Activated CD8-positive, alpha-beta memory T cell treated with anti-CD3 and anti-CD28 coated beads for 4 hours (primary cell): Measurements from ENCODE around the gene ZNF32.

ENCODE experiments used
- DNase-seq, 2 donors: peaks; one replicate each; pipeline ENCODE4 v3.0.0-alpha.2; 2020; ENCODE audit warnings: low read depth in 2 of 2

The ZNF32 gene

GRCh38 chr10:43648398-43649184 is at the start of gene ZNF32:
TSS of gene ZNF32 (minus strand) at chr10:43648881. CDS start at chr10:43646133, 2,748 bp downstream.
- DNase-seq = peak; percentile 61 to 62

- no peak for DNase-seq
These were observed 49.5 kb upstream of the ZNF32 start for GRCh38 chr10:43698156-43698555.

DNA sequence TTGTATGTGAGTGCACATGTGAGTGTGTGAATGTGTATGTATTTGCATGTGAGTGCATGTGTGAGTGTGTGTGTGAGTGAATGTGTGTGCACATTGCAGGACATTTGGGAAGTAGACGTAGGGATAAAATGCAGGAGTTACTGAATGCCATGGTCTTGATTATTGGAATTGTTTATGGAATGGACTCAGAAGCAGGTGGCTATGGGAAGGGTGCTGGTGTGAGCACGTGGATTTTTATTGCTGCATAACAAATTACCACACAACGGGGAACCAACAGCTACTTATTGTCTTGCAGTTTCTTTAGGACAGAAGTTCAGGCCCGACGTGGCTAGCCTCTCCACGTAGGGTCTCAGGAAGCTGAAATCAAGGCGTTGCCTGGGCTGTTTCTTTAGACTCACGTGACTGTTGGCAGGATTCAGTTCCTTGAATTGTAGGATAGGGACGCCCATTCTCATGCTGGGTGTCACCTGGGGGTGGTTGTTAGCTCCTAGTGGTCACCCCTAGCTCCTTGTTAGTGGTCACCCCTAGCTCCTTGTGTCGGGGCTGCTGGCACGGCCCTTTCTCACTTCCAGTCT is 48.3 kb upstream of the ZNF32 start:
- DNase-seq = no peak

DNA sequence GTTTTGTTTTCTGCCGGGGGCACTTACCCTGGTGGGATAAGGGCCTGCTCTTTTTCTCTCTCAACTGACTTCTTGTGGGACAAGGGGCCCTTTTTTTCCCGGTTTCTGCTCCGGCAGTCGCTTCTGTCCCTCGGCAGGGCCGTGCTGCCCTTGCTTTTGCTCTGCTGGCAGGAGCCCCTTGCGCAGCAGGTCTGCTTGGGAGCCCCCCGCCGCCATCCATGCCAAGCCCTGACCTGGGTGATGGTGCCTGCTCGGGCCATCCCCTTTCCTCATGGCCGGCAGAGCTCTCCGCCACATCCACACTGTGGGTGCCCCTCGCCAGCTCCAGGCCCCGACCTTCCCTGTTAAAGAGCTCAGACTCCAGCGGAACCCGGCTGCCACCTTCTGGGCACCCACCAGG is 47.0 kb upstream of the ZNF32 start:
- DNase-seq = no peak

GRCh38 chr10:43695321-43695720 is 46.6 kb upstream of the ZNF32 start:
- DNase-seq = no peak

- DNase-seq = no peak
These were observed 45.8 kb upstream of the ZNF32 start for GRCh38 chr10:43694526-43694925.

DNA sequence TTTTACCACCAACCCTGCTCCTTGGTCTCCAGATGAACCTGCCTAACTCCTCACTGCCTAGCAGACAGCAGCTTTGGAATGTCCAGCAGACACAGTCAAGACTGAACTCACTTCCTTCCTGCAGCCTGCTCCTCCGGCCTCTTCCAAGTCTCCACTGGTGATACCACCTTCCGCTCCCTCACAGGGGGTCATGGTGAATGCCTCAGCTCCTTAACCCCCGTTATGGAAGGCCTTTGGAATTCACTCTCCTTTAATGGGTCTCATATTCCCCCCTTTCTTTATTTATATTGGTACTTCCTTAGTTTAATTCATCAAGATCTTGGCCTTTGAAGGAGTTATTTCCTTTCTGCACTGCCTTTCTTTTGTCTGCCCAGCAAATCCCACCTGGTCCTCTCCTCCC is 44.9 kb upstream of the ZNF32 start:
- DNase-seq = no peak

DNA sequence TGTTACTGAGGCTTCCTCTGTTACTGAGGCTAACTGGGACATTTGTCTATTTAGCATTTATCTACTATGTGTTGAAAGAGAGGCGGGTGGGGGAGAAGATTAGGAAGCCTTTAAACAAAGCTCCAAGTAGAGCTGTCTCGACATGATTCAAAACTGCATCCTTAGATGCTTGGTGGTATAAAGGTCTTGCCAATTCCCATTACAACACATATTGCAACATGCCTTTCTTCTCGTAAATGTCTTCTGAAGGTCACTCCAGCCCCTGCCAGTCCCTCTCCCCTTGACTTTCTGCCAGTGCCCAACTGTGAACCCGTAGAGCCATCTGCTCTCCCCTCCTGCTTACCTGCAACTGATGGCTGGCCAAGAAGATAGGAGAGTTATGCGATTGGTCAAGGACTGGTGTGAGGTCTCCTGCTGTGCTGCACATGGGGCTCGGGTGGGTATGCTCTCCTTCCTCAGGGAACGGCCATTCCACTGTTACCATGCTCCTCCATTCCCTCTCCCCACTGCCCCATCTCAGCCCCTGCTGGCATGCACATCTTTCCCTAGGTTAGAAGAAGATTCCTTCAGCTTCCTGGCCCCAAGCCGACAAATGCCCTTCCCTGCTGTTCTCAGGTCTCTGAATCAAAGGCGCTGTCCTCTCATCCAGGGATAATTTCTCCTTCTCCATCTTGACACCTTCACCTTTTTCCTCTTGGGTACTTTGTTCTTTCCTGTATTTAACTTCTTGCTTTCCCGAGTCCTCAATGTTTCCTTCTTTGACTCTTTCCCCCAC is 43.6 kb upstream of the ZNF32 start:
- no peak for DNase-seq

GRCh38 chr10:43691485-43691884 is 42.8 kb upstream of the ZNF32 start:
- DNase-seq = no peak

DNA sequence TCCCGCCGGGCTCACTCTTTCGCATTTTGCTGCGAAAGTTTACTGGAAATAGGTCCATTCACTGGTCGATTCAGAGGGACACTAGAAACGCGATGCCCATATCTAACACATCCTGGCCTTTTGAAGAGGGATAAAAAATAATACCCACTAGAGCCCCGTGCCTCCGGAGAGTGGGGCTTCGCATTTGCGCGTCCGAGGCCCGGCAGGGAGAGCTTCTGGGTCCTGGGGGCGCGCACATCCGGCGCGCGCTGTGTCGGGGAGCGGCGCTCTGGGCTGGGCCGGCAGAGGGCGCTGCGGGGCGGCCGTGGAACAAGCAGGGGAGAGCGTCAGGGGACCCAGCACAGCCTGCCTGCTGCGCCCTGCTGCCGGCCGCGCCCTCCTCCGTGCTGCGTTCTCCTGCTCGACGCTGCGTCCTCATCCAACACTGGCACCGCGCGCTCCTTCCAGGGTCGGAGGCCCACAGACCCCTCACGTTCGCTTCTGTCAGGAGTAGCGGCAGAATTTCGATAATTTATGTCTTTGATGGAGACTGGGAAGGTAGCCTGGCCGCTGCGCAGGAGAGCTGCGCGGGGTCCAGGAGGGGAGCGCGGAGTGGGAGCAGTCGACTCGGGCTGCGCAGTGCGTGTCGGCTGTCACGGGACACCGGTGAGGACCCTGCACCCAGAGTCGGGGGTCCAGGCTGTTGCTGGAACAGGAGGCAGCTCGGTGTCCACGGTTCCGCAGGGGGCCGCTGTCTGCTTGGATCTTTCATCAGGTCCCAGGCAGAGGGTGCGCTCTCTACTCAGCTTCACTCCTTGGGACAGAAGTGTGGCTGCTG is 41.5 kb upstream of the ZNF32 start:
- DNase-seq = peak; percentile 64 to 65

- DNase-seq = no peak
These were observed 40.9 kb upstream of the ZNF32 start for GRCh38 chr10:43689618-43689954.

DNA sequence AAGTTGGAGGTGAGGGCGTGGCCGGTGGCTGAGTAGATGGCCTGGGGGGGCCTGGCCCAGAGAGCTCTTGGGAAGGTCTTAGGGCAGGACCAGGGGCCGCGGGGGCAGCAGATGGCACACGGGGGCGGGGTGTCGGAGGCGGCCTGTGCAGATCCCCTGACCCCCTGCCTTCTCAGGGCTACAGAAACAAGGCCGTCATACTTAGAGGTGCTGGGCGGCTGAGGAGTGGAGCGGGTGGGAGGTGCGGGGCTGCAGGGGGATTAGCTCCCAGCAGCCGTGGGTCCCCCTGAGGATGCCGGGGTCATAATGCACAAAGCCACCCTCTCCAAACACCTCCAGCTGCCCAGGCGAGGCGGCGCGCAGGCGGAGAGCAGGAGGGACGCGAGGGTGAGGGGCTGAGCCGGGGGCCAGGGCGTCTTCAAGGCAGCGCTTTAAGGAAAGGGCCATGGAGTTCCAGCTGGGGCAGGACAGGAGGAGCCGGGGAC is 40.4 kb upstream of the ZNF32 start:
- DNase-seq = no peak

DNA sequence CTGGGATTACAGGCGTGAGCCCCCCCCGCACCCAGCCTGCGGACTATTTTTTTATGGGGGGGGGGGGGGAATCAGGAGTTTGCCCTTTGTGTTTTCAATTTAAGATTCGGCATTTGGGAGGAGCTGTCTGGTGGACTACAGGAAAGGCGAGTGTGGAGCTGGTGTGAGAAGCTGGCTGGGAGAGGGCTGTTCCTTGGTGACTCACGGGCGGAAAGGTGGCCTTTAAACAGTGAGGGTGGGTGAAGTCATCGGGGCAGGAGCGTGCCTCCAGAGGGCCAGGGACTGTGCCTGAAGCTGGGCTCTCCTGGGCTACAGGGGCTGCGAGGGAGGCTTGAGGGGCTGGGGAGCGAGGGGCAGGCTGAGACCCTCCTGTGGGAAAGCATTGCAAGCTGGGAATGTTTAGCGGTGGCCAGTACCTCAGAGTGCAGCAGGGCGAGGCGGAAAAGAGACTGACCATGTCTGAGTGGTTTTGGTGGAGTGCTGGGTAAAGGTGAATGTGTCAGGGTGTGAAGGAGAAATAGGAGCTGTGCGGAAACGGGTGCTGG is 39.7 kb upstream of the ZNF32 start:
- DNase-seq = no peak

GRCh38 chr10:43687373-43687772 is 38.7 kb upstream of the ZNF32 start:
- no peak for DNase-seq

DNA sequence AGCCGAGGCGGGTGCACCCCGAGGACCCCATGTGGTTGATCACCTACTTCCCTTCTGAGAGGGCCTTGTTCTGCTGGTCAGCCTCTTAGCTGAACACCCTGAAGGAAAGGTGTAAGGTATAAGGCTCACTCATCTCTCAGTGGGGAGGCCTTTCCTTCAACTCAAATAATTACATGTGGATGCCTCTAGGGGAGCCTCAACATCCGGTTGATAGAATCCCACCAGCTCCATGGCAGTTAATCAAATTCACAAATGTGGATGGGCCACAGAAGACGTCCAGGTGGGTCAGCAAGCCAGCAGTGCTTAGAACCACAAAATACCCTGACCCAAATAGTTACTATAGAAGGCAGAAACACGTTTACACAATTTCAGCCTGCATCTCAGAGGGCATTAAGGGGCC is 37.7 kb upstream of the ZNF32 start:
- DNase-seq = no peak

DNA sequence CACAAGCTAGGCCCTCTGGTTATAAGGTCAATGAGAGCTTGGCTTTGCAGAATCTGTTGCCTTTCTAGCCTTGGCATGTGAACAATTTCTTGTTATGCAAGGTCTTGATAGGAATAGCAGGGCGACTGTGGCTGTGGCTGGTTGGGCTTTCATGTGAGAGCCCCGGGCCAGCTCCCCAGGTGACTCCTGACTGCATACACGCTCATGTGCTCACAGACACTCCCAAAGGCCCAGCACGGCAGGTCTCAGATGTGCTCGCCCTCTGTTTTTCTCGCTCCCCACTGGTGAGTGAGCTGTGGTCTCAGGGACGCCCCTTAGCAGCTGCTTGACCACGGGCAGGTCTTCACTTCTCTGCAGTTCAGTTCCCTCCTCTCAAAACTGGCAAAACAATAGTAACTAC is 37.1 kb upstream of the ZNF32 start:
- DNase-seq = no peak

DNA sequence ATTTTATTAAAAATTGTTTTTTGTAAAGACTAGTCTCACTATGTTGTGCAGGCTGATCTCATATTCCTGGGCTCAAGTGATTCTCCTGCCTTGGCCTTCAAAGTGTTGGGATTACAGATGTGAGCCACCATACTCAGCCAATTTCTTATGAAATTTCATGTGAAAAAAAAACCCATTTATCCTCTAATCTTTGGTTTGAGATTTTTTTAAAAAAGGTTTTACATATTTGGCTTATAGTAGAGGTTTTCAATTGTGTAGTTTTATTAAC is 35.5 kb upstream of the ZNF32 start:
- no peak for DNase-seq

GRCh38 chr10:43683451-43684291 is 35.0 kb upstream of the ZNF32 start:
- no peak for DNase-seq

DNA sequence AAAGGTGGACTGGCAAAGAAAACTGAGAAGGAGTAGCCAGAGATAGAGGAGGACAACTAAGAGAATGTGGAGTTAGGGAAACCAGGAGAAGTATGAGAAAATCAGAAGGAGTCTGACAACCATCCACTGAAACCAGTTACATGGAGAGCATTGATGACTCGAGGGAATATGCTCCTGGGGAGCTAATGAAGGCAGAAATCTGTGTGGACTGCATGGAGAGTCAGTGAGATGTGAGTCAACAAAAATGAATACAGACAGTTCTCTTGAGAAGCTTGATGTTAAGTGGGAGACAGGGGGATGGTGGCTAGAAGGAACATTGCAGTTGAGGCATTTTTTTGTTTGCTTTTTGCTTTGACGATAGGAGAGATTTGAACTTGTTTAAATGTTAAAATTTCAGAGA is 34.3 kb upstream of the ZNF32 start:
- no peak for DNase-seq

- DNase-seq = no peak
These were observed 33.0 kb upstream of the ZNF32 start for GRCh38 chr10:43681721-43682120.

GRCh38 chr10:43681220-43681619 is 32.5 kb upstream of the ZNF32 start:
- no peak for DNase-seq
